ENCODE results near the gene TMEM255A. TPM values are rescaled to one million over a fixed set of nuclear protein-coding genes. Genes with fewer than 3 reads are reported as not detected.

Gene TMEM255A
- polyA plus RNA-seq, 4 donors, result 0.22 to 1.7 (median 0.27) TPM; not detected in 1

DNA sequence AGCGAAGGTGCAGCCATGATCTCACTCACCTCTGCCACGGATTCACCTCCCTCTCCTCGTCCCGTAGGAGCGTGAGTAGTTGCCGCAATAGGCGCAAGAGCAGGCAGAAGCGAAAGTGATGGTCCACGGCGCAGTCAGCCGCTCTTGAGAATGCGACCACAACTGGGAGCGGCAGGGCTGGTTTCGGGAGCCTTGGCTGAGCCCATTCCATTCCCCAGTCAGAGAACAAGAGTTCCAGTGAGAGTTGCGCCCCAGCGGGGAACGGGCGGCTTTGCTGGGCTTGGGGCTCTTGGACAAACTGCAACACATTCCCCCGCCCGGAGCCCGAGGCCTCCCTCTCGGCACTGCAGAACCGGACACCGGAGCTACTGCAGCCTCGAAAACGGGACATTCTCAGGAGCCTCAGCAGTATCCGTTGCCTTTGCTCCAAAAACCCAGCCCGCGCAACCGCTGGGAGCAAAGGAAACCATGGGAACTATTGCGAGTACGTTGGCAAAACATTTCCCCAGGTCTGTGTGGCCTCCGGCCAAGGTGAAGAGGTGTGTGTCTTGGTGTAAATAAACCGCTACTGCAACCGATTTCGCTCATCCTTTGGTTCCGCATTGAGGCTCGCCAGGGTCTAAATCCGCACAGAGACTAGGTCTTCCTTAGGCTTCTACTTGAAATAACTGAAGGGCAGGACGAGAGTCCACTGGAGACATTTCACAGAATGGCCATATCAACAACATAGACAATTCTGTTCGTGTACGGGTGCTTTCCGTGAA, 66.3 kb downstream of the TMEM255A start:
- FAIRE-seq, result no peak
- peak; percentile 79 for DNase-seq
- H3K4me3 ChIP-seq (ENCODE audit: low read depth in 1 of 3, low read length in 3 of 3), result peak overlapping the region; percentile 44 to 87 (median 59)
- 1 to 42% (median 10%) methylated on average over 37 to 43 of the region's 43 CpGs for WGBS, 3 donors
- no peaks in the 10 kb centered on the region for H3K27me3 ChIP-seq (ENCODE audit: control insufficient read depth in 3 of 3, insufficient read depth in 3 of 3, low read length in 3 of 3)
- H3K4me1 ChIP-seq (ENCODE audit: control insufficient read depth in 3 of 3, insufficient read depth in 2 of 3, low read depth in 1 of 3, low read length in 2 of 3), result peaks cover 0 to 4% (median 0%) of the 10 kb centered on the region in 3 donors
- H3K9me3 ChIP-seq (ENCODE audit: control insufficient read depth in 2 of 2, insufficient read depth in 1 of 2, low read depth in 1 of 2, low read length in 1 of 2), result no peaks in the 10 kb centered on the region
- H3K36me3 ChIP-seq (ENCODE audit: control insufficient read depth in 3 of 3, insufficient read depth in 2 of 3, low read depth in 1 of 3, low read length in 3 of 3), result no peaks in the 10 kb centered on the region
- peak overlapping the region; percentile 80 to 94 (median 90) for H3K27ac ChIP-seq (ENCODE audit: low read depth in 1 of 3, low read length in 2 of 3)

DNA sequence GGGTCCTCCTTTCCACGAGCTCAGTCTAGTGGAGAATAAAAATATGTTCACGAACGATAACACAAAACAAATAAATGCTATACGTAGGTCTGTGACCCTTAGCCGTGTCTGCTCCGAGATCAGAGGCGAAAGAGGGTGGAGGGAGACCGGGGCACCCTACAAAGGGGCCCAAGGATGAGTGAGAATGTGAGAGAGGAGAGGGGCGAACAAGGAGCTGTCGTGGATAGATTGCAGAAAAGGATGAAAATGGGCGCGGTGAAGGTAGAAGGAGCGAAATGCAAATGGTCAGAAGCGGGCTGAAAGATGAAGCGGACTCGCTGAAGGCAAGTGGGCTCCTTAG, 66.9 kb downstream of the TMEM255A start:
- FAIRE-seq, result no peak
- H3K9me3 ChIP-seq (ENCODE audit: control insufficient read depth in 2 of 2, insufficient read depth in 1 of 2, low read depth in 1 of 2, low read length in 1 of 2), result no peaks in the 10 kb centered on the region
- peaks cover 0 to 4% (median 0%) of the 10 kb centered on the region in 3 donors for H3K4me1 ChIP-seq (ENCODE audit: control insufficient read depth in 3 of 3, insufficient read depth in 2 of 3, low read depth in 1 of 3, low read length in 2 of 3)
- peak overlapping the region; percentile 44 to 87 (median 59) for H3K4me3 ChIP-seq (ENCODE audit: low read depth in 1 of 3, low read length in 3 of 3)
- peak overlapping the region; percentile 80 to 94 (median 90) for H3K27ac ChIP-seq (ENCODE audit: low read depth in 1 of 3, low read length in 2 of 3)
- no peaks in the 10 kb centered on the region for H3K27me3 ChIP-seq (ENCODE audit: control insufficient read depth in 3 of 3, insufficient read depth in 3 of 3, low read length in 3 of 3)
- no peaks in the 10 kb centered on the region for H3K36me3 ChIP-seq (ENCODE audit: control insufficient read depth in 3 of 3, insufficient read depth in 2 of 3, low read depth in 1 of 3, low read length in 3 of 3)
- WGBS, 3 donors, result 0 to 30% (median 14%) methylated on average over 16 of the region's 16 CpGs
- DNase-seq, result no peak

DNA sequence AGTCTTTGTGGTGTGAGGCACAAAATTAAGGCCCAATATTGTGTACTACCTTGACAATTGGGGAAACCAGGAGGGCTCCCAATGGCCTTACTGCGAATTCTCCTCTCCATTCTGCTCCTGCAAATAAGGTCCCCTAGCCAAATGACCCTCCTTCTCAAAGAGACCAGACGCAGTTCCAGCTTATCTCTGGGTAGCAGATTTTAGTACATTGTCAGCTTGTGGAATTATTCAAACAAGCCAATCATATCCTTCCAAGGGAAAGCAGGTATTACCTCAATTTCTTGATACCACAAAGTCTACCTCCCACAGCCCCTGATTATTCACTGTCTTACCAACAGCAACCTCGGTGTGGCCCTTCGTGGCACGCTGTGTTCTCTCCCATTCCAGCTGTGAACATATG, 68.4 kb downstream of the TMEM255A start:
- Histone ChIP-seq H3K4me1 (ENCODE audit: control insufficient read depth in 3 of 3, insufficient read depth in 2 of 3, low read depth in 1 of 3, low read length in 2 of 3) (peaks cover 0 to 4% (median 0%) of the 10 kb centered on the region in 3 donors), H3K27me3 (ENCODE audit: control insufficient read depth in 3 of 3, insufficient read depth in 3 of 3, low read length in 3 of 3) (no peaks in the 10 kb centered on the region), H3K36me3 (ENCODE audit: control insufficient read depth in 3 of 3, insufficient read depth in 2 of 3, low read depth in 1 of 3, low read length in 3 of 3) (no peaks in the 10 kb centered on the region), H3K9me3 (ENCODE audit: control insufficient read depth in 2 of 2, insufficient read depth in 1 of 2, low read depth in 1 of 2, low read length in 1 of 2) (no peaks in the 10 kb centered on the region), H3K4me3 (ENCODE audit: low read depth in 1 of 3, low read length in 3 of 3) (no peak overlapping the region), H3K27ac (ENCODE audit: low read depth in 1 of 3, low read length in 2 of 3) (no peak overlapping the region)
- no peak for DNase-seq
- no peak for FAIRE-seq
- 65 to 81% (median 80%) methylated on average over 5 of the region's 5 CpGs for WGBS, 3 donors

DNA sequence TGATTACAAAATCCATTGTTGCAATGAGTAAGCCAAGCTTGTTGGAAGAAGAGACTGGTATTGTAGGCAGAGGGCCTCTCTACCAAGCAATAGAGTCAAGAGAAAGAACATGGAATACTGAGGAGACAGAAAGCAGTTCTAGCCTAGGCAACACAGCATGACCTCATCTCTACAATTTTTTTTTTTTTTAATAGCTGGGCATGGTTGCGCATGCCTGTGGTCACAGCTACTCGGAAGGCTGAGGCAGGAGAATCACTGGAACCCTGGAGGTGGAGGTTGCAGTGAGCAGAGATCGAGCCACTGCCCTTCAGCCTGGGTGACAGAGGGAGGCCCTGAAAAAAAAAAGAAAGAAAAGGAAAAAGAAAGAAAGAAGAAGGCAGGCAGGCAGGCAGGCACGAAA, 72.3 kb downstream of the TMEM255A start:
- FAIRE-seq, result no peak

DNA sequence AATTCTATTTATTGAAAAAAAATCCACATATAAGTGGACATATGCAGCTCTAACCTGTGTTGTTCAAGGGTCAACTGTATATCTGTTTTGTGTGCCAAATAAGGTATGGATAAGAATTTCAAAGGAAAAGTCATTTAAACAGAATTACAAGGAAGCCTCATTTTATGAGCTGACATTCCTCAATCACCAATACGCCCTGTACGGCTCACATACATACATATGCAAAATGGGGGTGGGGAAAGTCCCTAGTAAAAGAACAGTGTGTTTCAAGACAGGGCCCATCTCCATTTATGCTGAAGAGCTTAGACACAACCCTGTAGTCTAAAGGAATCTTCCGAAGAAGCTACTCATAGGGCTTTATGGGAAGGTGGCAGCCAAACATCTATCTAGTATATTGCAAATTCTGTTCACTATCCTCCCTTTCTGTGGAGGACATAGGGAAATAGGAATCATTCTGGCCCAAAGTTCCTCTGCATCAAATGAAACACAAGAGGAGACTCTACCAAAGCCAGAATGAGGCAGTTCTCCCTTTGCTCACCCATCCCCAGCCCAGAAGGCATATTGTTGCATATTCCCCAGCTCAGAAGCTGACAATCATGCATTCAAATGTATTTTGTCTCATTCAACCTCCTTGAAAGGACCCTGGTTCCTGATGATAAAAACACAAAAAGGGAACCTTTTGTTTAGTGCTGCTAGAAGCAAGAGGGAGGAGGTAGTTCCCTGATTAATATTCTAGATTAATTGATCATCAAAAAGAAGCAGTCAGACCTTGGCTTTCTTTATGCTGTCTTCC, 74.4 kb downstream of the TMEM255A start:
- WGBS, 3 donors, result 86 to 95% (median 94%) methylated on average over 3 of the region's 3 CpGs
- Histone ChIP-seq H3K27me3 (ENCODE audit: control insufficient read depth in 3 of 3, insufficient read depth in 3 of 3, low read length in 3 of 3) (no peaks in the 10 kb centered on the region), H3K27ac (ENCODE audit: low read depth in 1 of 3, low read length in 2 of 3) (no peak overlapping the region), H3K4me1 (ENCODE audit: control insufficient read depth in 3 of 3, insufficient read depth in 2 of 3, low read depth in 1 of 3, low read length in 2 of 3) (no peaks in the 10 kb centered on the region), H3K4me3 (ENCODE audit: low read depth in 1 of 3, low read length in 3 of 3) (no peak overlapping the region), H3K9me3 (ENCODE audit: control insufficient read depth in 2 of 2, insufficient read depth in 1 of 2, low read depth in 1 of 2, low read length in 1 of 2) (no peaks in the 10 kb centered on the region), H3K36me3 (ENCODE audit: control insufficient read depth in 3 of 3, insufficient read depth in 2 of 3, low read depth in 1 of 3, low read length in 3 of 3) (no peaks in the 10 kb centered on the region)
- DNase-seq (no peak), FAIRE-seq (no peak)

More for the DNA sequence above, 72.3 kb downstream of the TMEM255A start:
- no peaks in the 10 kb centered on the region for H3K36me3 ChIP-seq (ENCODE audit: control insufficient read depth in 3 of 3, insufficient read depth in 2 of 3, low read depth in 1 of 3, low read length in 3 of 3)
- H3K27ac ChIP-seq (ENCODE audit: low read depth in 1 of 3, low read length in 2 of 3), result no peak overlapping the region
- peaks cover 0 to 4% (median 0%) of the 10 kb centered on the region in 3 donors for H3K4me1 ChIP-seq (ENCODE audit: control insufficient read depth in 3 of 3, insufficient read depth in 2 of 3, low read depth in 1 of 3, low read length in 2 of 3)
- DNase-seq, result no peak
- H3K9me3 ChIP-seq (ENCODE audit: control insufficient read depth in 2 of 2, insufficient read depth in 1 of 2, low read depth in 1 of 2, low read length in 1 of 2), result no peaks in the 10 kb centered on the region
- H3K4me3 ChIP-seq (ENCODE audit: low read depth in 1 of 3, low read length in 3 of 3), result no peak overlapping the region
- 78 to 94% (median 89%) methylated on average over 4 of the region's 4 CpGs for WGBS, 3 donors
- H3K27me3 ChIP-seq (ENCODE audit: control insufficient read depth in 3 of 3, insufficient read depth in 3 of 3, low read length in 3 of 3), result no peaks in the 10 kb centered on the region

DNA sequence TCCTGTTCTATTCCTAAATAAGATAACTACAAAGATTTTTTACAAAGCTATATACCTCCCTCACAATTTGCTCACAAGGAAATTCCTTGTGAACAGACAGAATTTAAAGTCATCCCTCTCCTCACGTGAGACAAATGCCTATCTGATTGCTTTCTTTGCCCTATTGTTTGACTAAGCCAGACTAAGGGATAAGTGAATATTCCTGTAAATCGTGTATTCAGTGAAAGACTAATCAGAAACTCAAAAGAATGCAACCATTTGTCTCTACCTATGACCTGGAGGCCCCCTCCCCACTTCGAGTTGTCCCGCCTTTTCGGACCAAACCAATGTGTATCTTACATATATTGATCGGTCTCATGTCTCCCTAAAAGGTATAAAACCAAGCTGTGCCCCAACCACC, 76.0 kb downstream of the TMEM255A start:
- no peak for DNase-seq
- Histone ChIP-seq H3K27me3 (ENCODE audit: control insufficient read depth in 3 of 3, insufficient read depth in 3 of 3, low read length in 3 of 3) (no peaks in the 10 kb centered on the region), H3K36me3 (ENCODE audit: control insufficient read depth in 3 of 3, insufficient read depth in 2 of 3, low read depth in 1 of 3, low read length in 3 of 3) (no peaks in the 10 kb centered on the region), H3K9me3 (ENCODE audit: control insufficient read depth in 2 of 2, insufficient read depth in 1 of 2, low read depth in 1 of 2, low read length in 1 of 2) (no peaks in the 10 kb centered on the region), H3K4me3 (ENCODE audit: low read depth in 1 of 3, low read length in 3 of 3) (no peak overlapping the region), H3K4me1 (ENCODE audit: control insufficient read depth in 3 of 3, insufficient read depth in 2 of 3, low read depth in 1 of 3, low read length in 2 of 3) (no peaks in the 10 kb centered on the region), H3K27ac (ENCODE audit: low read depth in 1 of 3, low read length in 2 of 3) (no peak overlapping the region)
- FAIRE-seq, result no peak
- 75 to 94% (median 88%) methylated on average over 6 of the region's 6 CpGs for WGBS, 3 donors

DNA sequence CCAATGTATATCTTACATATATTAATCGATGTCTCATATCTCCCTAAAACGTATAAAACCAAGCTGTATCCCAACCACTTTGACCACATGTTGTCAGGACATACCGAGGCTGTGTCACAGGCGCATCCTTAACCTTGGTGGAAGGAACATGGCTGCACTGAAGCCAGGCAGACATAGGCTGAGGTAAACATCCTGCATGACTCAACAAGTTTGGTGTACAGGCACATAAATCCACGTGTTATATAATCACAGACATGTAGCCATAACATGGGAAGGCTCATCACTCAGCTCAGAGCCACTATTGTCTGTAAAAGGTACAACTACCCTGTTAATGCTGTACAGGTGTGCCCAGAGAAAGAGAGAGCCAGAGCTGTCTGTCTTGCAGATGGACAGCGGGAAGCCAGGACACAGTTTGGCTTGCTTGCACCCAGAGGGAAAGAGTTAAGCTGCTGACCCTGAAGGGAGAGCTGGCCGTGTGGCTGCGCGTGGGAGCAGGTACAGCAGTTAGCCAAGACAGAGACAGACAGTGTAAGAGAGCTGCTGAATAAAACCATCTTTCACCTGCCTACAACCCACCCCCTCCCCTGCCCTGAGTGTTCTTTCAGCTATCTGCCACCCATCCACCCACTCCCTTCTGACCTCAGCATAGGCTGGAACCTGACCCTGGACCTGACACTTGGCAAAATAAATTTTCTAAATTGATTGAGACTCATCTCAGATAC, 82.9 kb downstream of the TMEM255A start:
- Histone ChIP-seq H3K9me3 (ENCODE audit: control insufficient read depth in 2 of 2, insufficient read depth in 1 of 2, low read depth in 1 of 2, low read length in 1 of 2) (no peaks in the 10 kb centered on the region), H3K36me3 (ENCODE audit: control insufficient read depth in 3 of 3, insufficient read depth in 2 of 3, low read depth in 1 of 3, low read length in 3 of 3) (no peaks in the 10 kb centered on the region), H3K4me1 (ENCODE audit: control insufficient read depth in 3 of 3, insufficient read depth in 2 of 3, low read depth in 1 of 3, low read length in 2 of 3) (no peaks in the 10 kb centered on the region), H3K27ac (ENCODE audit: low read depth in 1 of 3, low read length in 2 of 3) (no peak overlapping the region), H3K27me3 (ENCODE audit: control insufficient read depth in 3 of 3, insufficient read depth in 3 of 3, low read length in 3 of 3) (no peaks in the 10 kb centered on the region), H3K4me3 (ENCODE audit: low read depth in 1 of 3, low read length in 3 of 3) (no peak overlapping the region)
- 79 to 87% (median 81%) methylated on average over 9 of the region's 9 CpGs for WGBS, 3 donors
- FAIRE-seq (no peak), DNase-seq (no peak)

DNA sequence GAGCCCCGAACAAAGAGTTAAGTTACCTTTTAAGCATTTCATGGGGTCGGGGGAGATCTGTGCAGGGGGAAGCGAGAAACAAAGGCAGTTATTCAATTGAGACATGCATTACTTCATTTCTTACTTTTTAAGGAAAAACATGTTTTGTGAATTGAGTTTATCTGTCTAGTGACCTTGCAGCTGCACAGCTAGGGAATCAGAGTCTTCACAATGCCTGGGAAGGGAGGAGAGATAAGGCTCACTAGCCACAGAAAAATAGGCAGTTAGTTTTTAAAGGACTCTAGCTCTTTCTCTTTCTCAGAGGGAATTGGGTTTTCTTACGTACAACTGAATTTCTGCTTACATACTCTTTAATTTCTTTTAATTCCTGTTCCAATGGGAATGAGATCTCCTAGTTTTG, 86.9 kb downstream of the TMEM255A start:
- Histone ChIP-seq H3K27ac (ENCODE audit: low read depth in 1 of 3, low read length in 2 of 3) (no peak overlapping the region), H3K36me3 (ENCODE audit: control insufficient read depth in 3 of 3, insufficient read depth in 2 of 3, low read depth in 1 of 3, low read length in 3 of 3) (no peaks in the 10 kb centered on the region), H3K4me1 (ENCODE audit: control insufficient read depth in 3 of 3, insufficient read depth in 2 of 3, low read depth in 1 of 3, low read length in 2 of 3) (no peaks in the 10 kb centered on the region), H3K27me3 (ENCODE audit: control insufficient read depth in 3 of 3, insufficient read depth in 3 of 3, low read length in 3 of 3) (no peaks in the 10 kb centered on the region), H3K9me3 (ENCODE audit: control insufficient read depth in 2 of 2, insufficient read depth in 1 of 2, low read depth in 1 of 2, low read length in 1 of 2) (no peaks in the 10 kb centered on the region), H3K4me3 (ENCODE audit: low read depth in 1 of 3, low read length in 3 of 3) (no peak overlapping the region)
- DNase-seq (no peak), FAIRE-seq (no peak)
- 81 to 91% (median 83%) methylated on average over 4 of the region's 4 CpGs for WGBS, 3 donors
